Measurements from ENCODE around the gene RND3.

GRCh38 chr2:150532020-150532419 lies 44.6 kb upstream of the RND3 start:
- TF ChIP-seq POLR2A (IDR thresholded peaks at IDR 0.05), result no peak
- no peak for TF ChIP-seq CTCF (IDR thresholded peaks at IDR 0.05)
